T-helper 1 cell treated with Interleukin-12 subunit alpha and Interleukin-12 subunit beta and Interleukin-4 antibody, amounts not matched to agents 30 μg/mL and 1 μg/mL, for 36 hours (primary cell): Measurements from ENCODE around the gene CD101.

ENCODE experiments used
- H3K27ac Mint-ChIP-seq: one replicate; pipeline ENCODE4 v1.8.0; 2021; ENCODE audit warnings: mild to moderate bottlenecking, mixed read lengths
- H3K27me3 Mint-ChIP-seq: one replicate; pipeline ENCODE4 v1.8.0; 2021; ENCODE audit warnings: low read depth, mixed read lengths
- H3K36me3 Mint-ChIP-seq: one replicate; pipeline ENCODE4 v1.8.0; 2021; ENCODE audit warnings: low read depth, mixed read lengths
- H3K4me1 Mint-ChIP-seq: one replicate; pipeline ENCODE4 v1.8.0; 2021; ENCODE audit warnings: low read depth, mixed read lengths
- H3K4me3 Mint-ChIP-seq: one replicate; pipeline ENCODE4 v1.8.0; 2021; ENCODE audit warnings: mild to moderate bottlenecking, moderate library complexity, mixed read lengths
- H3K9me3 Mint-ChIP-seq: one replicate; pipeline ENCODE4 v1.8.0; 2021; ENCODE audit warnings: mixed read lengths

Gene CD101

DNA sequence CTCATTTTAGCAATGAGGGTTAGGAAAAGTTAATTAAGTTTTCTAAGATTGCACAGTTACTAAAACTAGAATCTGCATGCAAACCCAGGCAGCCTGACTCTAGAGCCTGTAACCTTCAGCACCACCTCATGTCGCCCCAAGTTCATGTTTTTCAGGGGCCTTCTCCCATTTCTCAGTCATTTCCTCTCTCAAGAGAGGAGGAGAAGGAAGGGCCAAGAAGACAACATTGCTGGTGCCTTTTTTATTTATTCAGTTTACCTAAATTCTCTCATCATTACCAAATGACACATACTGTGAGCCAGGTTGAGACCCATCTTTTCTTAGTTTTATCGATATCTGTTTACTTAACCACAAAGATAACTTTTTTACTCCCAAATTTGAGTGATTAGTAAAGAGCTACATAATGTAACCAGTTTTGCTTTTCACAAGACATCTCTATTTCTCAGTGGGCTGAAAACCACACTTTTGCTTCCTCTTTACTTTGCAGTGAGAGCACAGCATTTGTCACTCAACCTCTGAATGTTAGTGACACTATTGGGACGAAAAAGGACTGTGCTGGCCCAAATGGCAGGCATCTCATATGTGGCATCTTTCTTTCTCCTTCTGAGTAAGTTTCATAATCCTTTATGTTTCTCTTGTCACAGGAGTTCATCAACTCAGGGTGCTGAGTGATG lies at the start of gene CD101:
CD101 (plus strand) TSS at position 507 of the 674 bp plus-strand sequence; CDS start at position 565, 58 bp downstream.
- peaks cover 25% of the 10 kb centered on the region for H3K4me1 Mint-ChIP-seq
- peak within 1 kb of the TSS; percentile 18 for H3K4me3 Mint-ChIP-seq
- peaks cover 4% of the 10 kb centered on the region for H3K36me3 Mint-ChIP-seq
- H3K9me3 Mint-ChIP-seq: peaks cover 4% of the 10 kb centered on the region
- H3K27me3 Mint-ChIP-seq: peaks cover 5% of the 10 kb centered on the region
- peak within 1 kb of the TSS; percentile 79 for H3K27ac Mint-ChIP-seq

DNA sequence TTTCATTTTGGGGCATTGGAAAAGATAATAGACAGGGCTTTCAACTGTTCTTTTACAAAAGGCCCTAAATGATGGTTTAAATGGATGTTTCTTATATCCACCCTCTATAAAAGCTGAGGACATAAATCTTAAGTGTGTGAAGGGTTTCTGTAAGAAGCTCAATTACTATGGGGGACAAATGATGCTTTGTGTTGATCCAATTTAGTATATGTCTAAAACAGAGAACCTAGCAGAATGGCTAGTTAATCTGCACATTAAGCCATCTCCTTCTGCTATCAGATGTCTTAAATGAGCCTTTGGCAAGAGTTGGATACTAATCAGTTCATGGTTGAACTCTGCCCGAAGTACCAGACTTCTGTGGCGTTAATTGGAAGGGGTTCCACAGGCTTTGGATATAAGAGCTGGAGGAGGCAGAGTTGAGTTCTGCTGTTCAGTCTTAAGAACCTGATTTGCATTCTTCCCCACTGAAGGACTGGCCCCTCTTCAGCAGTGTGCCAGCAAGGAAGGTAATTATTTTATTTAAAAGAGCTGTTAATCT lies 48.8 kb upstream of the CD101 start:
- Mint-ChIP-seq H3K9me3 (no peaks in the 10 kb centered on the region), H3K4me1 (no peaks in the 10 kb centered on the region), H3K36me3 (peaks cover 9% of the 10 kb centered on the region), H3K27ac (no peak overlapping the region), H3K27me3 (no peaks in the 10 kb centered on the region), H3K4me3 (no peak overlapping the region)

DNA sequence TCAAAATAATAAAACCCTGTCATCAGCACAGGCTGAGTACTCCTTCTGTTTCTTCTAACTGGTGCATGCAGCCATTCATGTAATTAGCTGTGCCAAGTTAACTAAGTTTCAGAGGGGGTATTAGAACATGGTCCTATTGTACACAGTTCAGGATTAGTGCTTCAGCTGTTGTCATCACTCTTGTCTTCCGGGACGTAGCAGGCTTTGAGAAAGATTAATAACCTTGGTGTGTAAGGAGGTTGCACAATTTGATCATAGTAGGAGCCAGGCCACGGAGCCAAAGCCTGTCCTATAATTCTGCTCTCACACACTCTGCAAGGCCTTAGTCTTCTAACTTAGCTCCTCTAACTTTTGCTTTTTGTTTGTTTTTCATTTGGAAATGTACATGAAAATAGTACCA lies 47.1 kb upstream of the CD101 start:
- H3K36me3 Mint-ChIP-seq: peaks cover 9% of the 10 kb centered on the region
- H3K4me1 Mint-ChIP-seq: no peaks in the 10 kb centered on the region
- H3K9me3 Mint-ChIP-seq: no peaks in the 10 kb centered on the region
- H3K27ac Mint-ChIP-seq: no peak overlapping the region
- no peak overlapping the region for H3K4me3 Mint-ChIP-seq
- no peaks in the 10 kb centered on the region for H3K27me3 Mint-ChIP-seq

DNA sequence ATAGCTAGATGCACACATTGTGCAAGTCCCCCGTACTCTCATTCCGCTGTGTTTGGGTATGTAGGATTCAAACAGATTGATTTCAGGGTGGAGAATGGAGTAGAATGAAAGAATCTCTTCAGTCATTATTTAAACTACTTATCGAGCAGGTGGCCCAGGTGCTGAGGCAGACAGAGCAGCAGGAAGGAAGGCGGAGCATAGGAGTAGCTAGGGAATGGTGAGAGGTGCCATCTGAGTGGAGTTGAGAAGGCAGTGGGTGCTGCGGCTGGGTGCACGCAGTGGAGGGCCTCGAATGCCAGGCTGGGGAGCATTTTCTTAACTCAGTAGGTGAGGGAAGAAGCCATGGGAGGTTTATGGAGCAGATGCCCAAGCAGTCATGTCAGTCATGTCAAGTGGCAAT lies 45.2 kb upstream of the CD101 start:
- Mint-ChIP-seq H3K36me3 (peaks cover 3% of the 10 kb centered on the region), H3K4me3 (no peak overlapping the region), H3K27me3 (no peaks in the 10 kb centered on the region), H3K9me3 (no peaks in the 10 kb centered on the region), H3K27ac (no peak overlapping the region), H3K4me1 (no peaks in the 10 kb centered on the region)

- Mint-ChIP-seq H3K4me3 (no peak overlapping the region), H3K36me3 (no peaks in the 10 kb centered on the region), H3K9me3 (no peaks in the 10 kb centered on the region), H3K4me1 (no peaks in the 10 kb centered on the region), H3K27me3 (no peaks in the 10 kb centered on the region), H3K27ac (no peak overlapping the region)
Measured at GRCh38 chr1:116957646-116958045, 43.9 kb upstream of the CD101 start.

GRCh38 chr1:116958110-116958509 lies 43.5 kb upstream of the CD101 start:
- Mint-ChIP-seq H3K27me3 (no peaks in the 10 kb centered on the region), H3K4me3 (no peak overlapping the region), H3K9me3 (no peaks in the 10 kb centered on the region), H3K27ac (no peak overlapping the region), H3K36me3 (no peaks in the 10 kb centered on the region), H3K4me1 (no peaks in the 10 kb centered on the region)

DNA sequence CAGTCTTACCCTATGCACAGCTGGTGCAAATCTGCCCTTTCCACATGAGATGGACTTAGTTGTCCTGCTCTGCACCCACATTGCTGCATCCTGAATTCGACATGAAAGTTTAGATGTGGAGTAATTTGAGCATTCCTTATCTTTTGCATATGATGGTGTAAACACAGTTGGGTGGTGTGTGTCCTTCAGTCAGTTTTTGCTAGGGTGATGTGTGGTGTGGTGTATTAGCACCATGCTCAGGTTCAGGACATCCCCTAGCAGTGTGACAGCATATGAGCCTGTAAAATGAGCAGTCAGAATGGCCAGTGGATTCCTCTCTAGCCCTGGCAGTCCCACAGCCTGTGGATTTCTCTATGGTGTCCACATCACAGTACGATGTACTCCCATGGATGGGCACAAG lies 42.6 kb upstream of the CD101 start:
- Mint-ChIP-seq H3K9me3 (no peaks in the 10 kb centered on the region), H3K27me3 (no peaks in the 10 kb centered on the region), H3K4me1 (no peaks in the 10 kb centered on the region), H3K36me3 (no peaks in the 10 kb centered on the region), H3K4me3 (no peak overlapping the region), H3K27ac (no peak overlapping the region)

GRCh38 chr1:116961606-116962005 lies 40.0 kb upstream of the CD101 start:
- H3K9me3 Mint-ChIP-seq: no peaks in the 10 kb centered on the region
- H3K27ac Mint-ChIP-seq: no peak overlapping the region
- peaks cover 3% of the 10 kb centered on the region for H3K36me3 Mint-ChIP-seq
- no peaks in the 10 kb centered on the region for H3K4me1 Mint-ChIP-seq
- no peaks in the 10 kb centered on the region for H3K27me3 Mint-ChIP-seq
- no peak overlapping the region for H3K4me3 Mint-ChIP-seq

DNA sequence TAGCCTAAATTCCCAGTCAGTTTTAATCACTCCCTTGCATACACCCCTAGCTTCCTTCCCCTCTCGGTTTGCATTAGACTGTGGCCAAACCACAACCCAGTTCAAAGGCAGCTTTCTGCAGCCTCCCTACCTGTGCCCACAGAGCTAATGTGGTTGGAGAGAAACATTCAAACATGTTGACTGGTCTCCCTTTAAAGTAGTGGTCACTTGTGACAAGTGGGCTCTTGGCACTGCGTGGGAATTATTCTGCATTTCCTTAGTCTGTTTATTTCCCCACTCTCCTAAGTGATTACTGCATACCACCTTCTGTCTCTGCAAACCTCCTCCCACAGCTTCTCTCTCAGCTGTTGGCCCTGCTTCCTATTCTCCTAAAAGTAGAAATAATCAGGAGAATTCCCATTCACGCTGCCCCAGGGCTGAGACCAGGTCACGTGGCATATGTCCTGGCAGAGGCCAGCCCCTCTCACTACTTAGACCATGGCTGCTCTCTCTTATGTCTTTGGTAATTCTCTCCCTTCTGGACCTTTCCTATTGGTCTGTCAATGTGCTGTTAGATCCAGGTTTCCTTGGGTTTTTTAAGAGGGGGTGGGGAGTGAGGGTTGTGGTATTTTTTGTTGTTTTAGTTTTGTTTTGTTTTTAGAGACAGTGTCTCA lies 38.4 kb upstream of the CD101 start:
- Mint-ChIP-seq H3K27ac (no peak overlapping the region), H3K27me3 (no peaks in the 10 kb centered on the region), H3K4me1 (no peaks in the 10 kb centered on the region), H3K4me3 (no peak overlapping the region), H3K9me3 (no peaks in the 10 kb centered on the region), H3K36me3 (peaks cover 3% of the 10 kb centered on the region)

DNA sequence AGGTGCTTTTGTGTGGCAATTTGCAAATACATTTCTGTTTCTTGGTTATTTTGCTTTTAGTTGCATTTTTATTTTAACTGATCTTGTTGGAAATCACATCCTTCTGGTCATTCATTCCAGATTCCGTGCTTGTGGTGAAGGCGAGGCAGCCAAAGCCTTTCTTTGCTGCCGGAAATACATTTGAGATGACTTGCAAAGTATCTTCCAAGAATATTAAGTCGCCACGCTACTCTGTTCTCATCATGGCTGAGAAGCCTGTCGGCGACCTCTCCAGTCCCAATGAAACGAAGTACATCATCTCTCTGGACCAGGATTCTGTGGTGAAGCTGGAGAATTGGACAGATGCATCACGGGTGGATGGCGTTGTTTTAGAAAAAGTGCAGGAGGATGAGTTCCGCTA lies 34.8 kb upstream of the CD101 start:
- H3K4me3 Mint-ChIP-seq: no peak overlapping the region
- H3K4me1 Mint-ChIP-seq: peaks cover 3% of the 10 kb centered on the region
- peaks cover 6% of the 10 kb centered on the region for H3K36me3 Mint-ChIP-seq
- H3K9me3 Mint-ChIP-seq: no peaks in the 10 kb centered on the region
- no peaks in the 10 kb centered on the region for H3K27me3 Mint-ChIP-seq
- H3K27ac Mint-ChIP-seq: no peak overlapping the region

DNA sequence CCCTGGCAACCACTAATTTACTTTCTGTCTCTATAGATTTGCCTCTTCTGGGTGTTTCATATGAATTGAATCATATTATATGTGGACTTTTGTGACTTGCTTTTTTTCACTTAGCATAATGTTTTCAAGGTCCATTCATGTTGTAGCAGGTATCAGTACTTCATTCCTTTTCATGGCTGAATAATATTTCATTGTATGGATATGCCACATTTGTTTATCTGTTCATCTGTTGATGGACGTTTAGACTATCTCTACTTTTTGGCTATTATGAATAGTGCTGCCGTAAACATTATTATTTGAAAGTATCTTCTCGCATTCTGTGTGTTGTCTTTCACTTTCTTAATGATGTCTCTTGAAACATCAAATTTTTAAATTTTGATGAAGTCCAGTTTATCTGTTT lies 32.8 kb upstream of the CD101 start:
- Mint-ChIP-seq H3K36me3 (peaks cover 7% of the 10 kb centered on the region), H3K27ac (no peak overlapping the region), H3K4me3 (no peak overlapping the region), H3K9me3 (peaks cover under 1% of the 10 kb centered on the region), H3K4me1 (peaks cover 3% of the 10 kb centered on the region), H3K27me3 (no peaks in the 10 kb centered on the region)

GRCh38 chr1:116971258-116971860 lies 30.2 kb upstream of the CD101 start:
- H3K9me3 Mint-ChIP-seq: peaks cover 4% of the 10 kb centered on the region
- H3K4me1 Mint-ChIP-seq: peaks cover 3% of the 10 kb centered on the region
- H3K27me3 Mint-ChIP-seq: no peaks in the 10 kb centered on the region

GRCh38 chr1:116971965-116972673 lies 29.4 kb upstream of the CD101 start:
- H3K27me3 Mint-ChIP-seq: no peaks in the 10 kb centered on the region
- no peak overlapping the region for H3K4me3 Mint-ChIP-seq
- peaks cover 3% of the 10 kb centered on the region for H3K4me1 Mint-ChIP-seq
- peaks cover 4% of the 10 kb centered on the region for H3K9me3 Mint-ChIP-seq
- H3K27ac Mint-ChIP-seq: no peak overlapping the region
- peaks cover 13% of the 10 kb centered on the region for H3K36me3 Mint-ChIP-seq

More at GRCh38 chr1:116971258-116971860, 30.2 kb upstream of the CD101 start:
- Mint-ChIP-seq H3K27ac (no peak overlapping the region), H3K4me3 (no peak overlapping the region), H3K36me3 (peaks cover 13% of the 10 kb centered on the region)

GRCh38 chr1:116972674-116973030 lies 28.9 kb upstream of the CD101 start:
- Mint-ChIP-seq H3K4me3 (no peak overlapping the region), H3K27me3 (no peaks in the 10 kb centered on the region), H3K9me3 (peaks cover 4% of the 10 kb centered on the region), H3K4me1 (peaks cover 3% of the 10 kb centered on the region), H3K36me3 (peaks cover 18% of the 10 kb centered on the region), H3K27ac (no peak overlapping the region)
